GM12892 (cell line): Measurements from ENCODE around the gene GOLT1A.
A peak's percentile ranks its signal among the peaks of the same experiment; 100 is the strongest.

ENCODE experiments used
- DNase-seq: peaks from one replicate; pipeline ENCODE4 v3.0.0; 2011; ENCODE audit not compliant: insufficient read length
- FAIRE-seq: peaks from 2 replicates; lab custom pipeline; 2011; peaks lifted over from hg19 to GRCh38; lab: Jason Lieb, UNC
- POLR2A ChIP-seq: IDR thresholded peaks from 2 replicates; pipeline ENCODE4 v1.6.1; 2011; ENCODE audit warnings: low read depth, low read length, control low read depth
- POLR2AphosphoS5 ChIP-seq: IDR thresholded peaks from 2 replicates; pipeline ENCODE4 v1.6.1; 2011; ENCODE audit warnings: low read depth, low read length, control low read depth
- TAF1 ChIP-seq: IDR thresholded peaks from 2 replicates; pipeline ENCODE4 v1.6.1; 2011; ENCODE audit warnings: low read depth, mild to moderate bottlenecking, control low read depth, low read length, borderline replicate concordance

GOLT1A gene

GRCh38 chr1:204176049-204176448 is 37.7 kb downstream of the GOLT1A start:
- FAIRE-seq (no peak), DNase-seq (no peak)
- TF ChIP-seq POLR2AphosphoS5 (no peak), POLR2A (no peak)

GRCh38 chr1:204174958-204175357 is 38.8 kb downstream of the GOLT1A start:
- no peak for FAIRE-seq

GRCh38 chr1:204172404-204173029 is 41.3 kb downstream of the GOLT1A start:
- TF ChIP-seq POLR2AphosphoS5 (no peak), TAF1 (no peak), POLR2A (no peak)
- no peak for FAIRE-seq
- no peak for DNase-seq

More at GRCh38 chr1:204174958-204175357, 38.8 kb downstream of the GOLT1A start:
- no peak for DNase-seq
- TF ChIP-seq TAF1: no peak
- no peak for TF ChIP-seq POLR2AphosphoS5
- no peak for TF ChIP-seq POLR2A

GRCh38 chr1:204171751-204172178 is 42.0 kb downstream of the GOLT1A start:
- FAIRE-seq: no peak
- TF ChIP-seq TAF1 (no peak), POLR2A (no peak), POLR2AphosphoS5 (no peak)
- no peak for DNase-seq

- DNase-seq (no peak), FAIRE-seq (no peak)
- TF ChIP-seq POLR2A (no peak), TAF1 (no peak), POLR2AphosphoS5 (no peak)
Measured at GRCh38 chr1:204170494-204171155, 43.2 kb downstream of the GOLT1A start.

GRCh38 chr1:204169858-204170257 is 43.9 kb downstream of the GOLT1A start:
- DNase-seq (no peak), FAIRE-seq (no peak)
- TF ChIP-seq POLR2A (no peak), POLR2AphosphoS5 (no peak), TAF1 (no peak)

GRCh38 chr1:204167730-204168129 is 46.1 kb downstream of the GOLT1A start:
- no peak for DNase-seq

GRCh38 chr1:204166219-204166618 is 47.6 kb downstream of the GOLT1A start, which contains the start of gene REN:
TSS of gene REN (minus strand) at chr1:204166337. CDS start at chr1:204166293, 44 bp downstream.
- TF ChIP-seq POLR2AphosphoS5 (no peak), POLR2A (no peak), TAF1 (no peak)
- no peak for DNase-seq
- FAIRE-seq: no peak

More at GRCh38 chr1:204167730-204168129, 46.1 kb downstream of the GOLT1A start:
- TF ChIP-seq POLR2A (no peak), TAF1 (no peak), POLR2AphosphoS5 (no peak)
- no peak for FAIRE-seq

- peak; percentile 40 for FAIRE-seq
- TF ChIP-seq TAF1 (no peak), POLR2A (no peak), POLR2AphosphoS5 (no peak)
- DNase-seq: peak; percentile 68
Measured at GRCh38 chr1:204162494-204163074, 51.2 kb downstream of the GOLT1A start.

- FAIRE-seq: no peak
- DNase-seq: no peak
- no peak for TF ChIP-seq POLR2AphosphoS5
- TF ChIP-seq POLR2A: no peak
- TF ChIP-seq TAF1: no peak
Measured at GRCh38 chr1:204161609-204162493, 51.9 kb downstream of the GOLT1A start.

- no peak for DNase-seq
- TF ChIP-seq POLR2AphosphoS5: no peak
- no peak for TF ChIP-seq TAF1
- no peak for TF ChIP-seq POLR2A
- no peak for FAIRE-seq
Measured at GRCh38 chr1:204157962-204158361, 55.8 kb downstream of the GOLT1A start.
